MM.1S (cell line): ENCODE data around the gene MNT.

ENCODE experiments used
- DNase-seq: peaks from one replicate; pipeline ENCODE4 v3.0.0-alpha.2; 2015
- H2AFZ ChIP-seq: fragments of 300-600 bp; sonication (generic); 2 replicates; pipeline ENCODE4 v1.6.0; 2016; ENCODE audit warnings: antibody characterized with exemption, low read length
- H3F3A ChIP-seq: fragments of 300-600 bp; sonication (generic); 2 replicates; pipeline ENCODE4 v1.6.1; 2016; ENCODE audit warnings: mild to moderate bottlenecking, antibody characterized with exemption, low read length, moderate library complexity, mixed read lengths; ENCODE audit not compliant: insufficient read depth
- H3K27ac ChIP-seq: fragments of 300-600 bp; sonication (generic); 2 replicates; pipeline ENCODE4 v1.5.1; 2016; ENCODE audit warnings: mild to moderate bottlenecking, low read length
- H3K27me3 ChIP-seq: fragments of 300-600 bp; sonication (generic); replicated peaks from 2 replicates; pipeline ENCODE4 v1.6.0; 2016; ENCODE audit warnings: low read length; ENCODE audit not compliant: insufficient read depth
- H3K36me3 ChIP-seq: fragments of 300-600 bp; sonication (generic); replicated peaks from 2 replicates; pipeline ENCODE4 v1.6.1; 2016; ENCODE audit warnings: mild to moderate bottlenecking, low read length, mixed read lengths; ENCODE audit not compliant: insufficient read depth
- H3K4me1 ChIP-seq: fragments of 300-600 bp; sonication (generic); 2 replicates; pipeline ENCODE4 v1.6.1; 2016; ENCODE audit warnings: low read length, mixed read lengths
- H3K4me2 ChIP-seq: fragments of 300-600 bp; sonication (generic); 2 replicates; pipeline ENCODE4 v1.6.0; 2016; ENCODE audit warnings: low read depth, low read length
- H3K4me3 ChIP-seq: fragments of 300-600 bp; sonication (generic); 2 replicates; pipeline ENCODE4 v1.5.1; 2016; ENCODE audit warnings: low read length, mixed read lengths
- H3K79me2 ChIP-seq: fragments of 300-600 bp; sonication (generic); 2 replicates; pipeline ENCODE4 v1.6.1; 2016; ENCODE audit warnings: mixed run types, low read length, mixed read lengths
- H3K9ac ChIP-seq: fragments of 300-600 bp; sonication (generic); 2 replicates; pipeline ENCODE4 v1.6.1; 2016; ENCODE audit warnings: low read length, mixed read lengths
- H3K9me2 ChIP-seq: fragments of 300-600 bp; sonication (generic); replicated peaks from 2 replicates; pipeline ENCODE4 v1.6.1; 2016; ENCODE audit warnings: mild to moderate bottlenecking, low read length, mixed read lengths; ENCODE audit not compliant: insufficient read depth
- H3K9me3 ChIP-seq: fragments of 300-600 bp; sonication (generic); replicated peaks from 2 replicates; pipeline ENCODE4 v1.6.1; 2016; ENCODE audit warnings: mild to moderate bottlenecking, low read length, mixed read lengths; ENCODE audit not compliant: insufficient read depth
- H4K20me1 ChIP-seq: fragments of 300-600 bp; sonication (generic); 2 replicates; pipeline ENCODE4 v1.6.1; 2016; ENCODE audit warnings: mild to moderate bottlenecking, low read length, moderate library complexity, mixed read lengths; ENCODE audit not compliant: insufficient read depth
- CTCF ChIP-seq: fragments of 300-600 bp; sonication (generic); IDR thresholded peaks from 2 replicates; pipeline ENCODE4 v1.5.1; 2016; ENCODE audit warnings: antibody characterized with exemption, low read length, mixed read lengths
- EZH2 ChIP-seq: fragments of 300-600 bp; sonication (generic); optimal IDR thresholded peaks from 2 replicates; pipeline ENCODE3; 2017; ENCODE audit warnings: low read depth, mild to moderate bottlenecking, antibody characterized with exemption, low read length, mixed read lengths
- EZH2phosphoT487 ChIP-seq: fragments of 300-600 bp; sonication (generic); IDR thresholded peaks from 2 replicates; pipeline ENCODE4 v1.6.1; 2018; ENCODE audit warnings: antibody characterized with exemption, low read length

Gene MNT

GRCh38 chr17:2395258-2396181, 5.3 kb downstream of the MNT start:
- TF ChIP-seq EZH2: no peak
- TF ChIP-seq EZH2phosphoT487: no peak
- no peak for TF ChIP-seq CTCF
- Histone ChIP-seq H3K4me2 (peak overlapping the region; percentile 60; the same call in 1 of the 2 replicates), H3K4me1 (peaks cover 9% of the 10 kb centered on the region), H2AFZ (no peak overlapping the region), H3F3A (peaks cover 25% of the 10 kb centered on the region), H3K4me3 (no peak overlapping the region), H3K9me3 (no peaks in the 10 kb centered on the region), H3K79me2 (peaks cover 68% of the 10 kb centered on the region), H3K36me3 (no peaks in the 10 kb centered on the region), H4K20me1 (no peaks in the 10 kb centered on the region), H3K9ac (no peak overlapping the region), H3K27me3 (no peaks in the 10 kb centered on the region), H3K27ac (no peak overlapping the region), H3K9me2 (no peaks in the 10 kb centered on the region)
- DNase-seq: no peak

- Histone ChIP-seq H3K9ac (no peak overlapping the region), H3K27me3 (no peaks in the 10 kb centered on the region), H3K36me3 (no peaks in the 10 kb centered on the region), H3K4me3 (no peak overlapping the region), H3K27ac (no peak overlapping the region), H3K4me2 (no peak overlapping the region), H4K20me1 (no peaks in the 10 kb centered on the region), H2AFZ (no peak overlapping the region), H3K9me2 (no peaks in the 10 kb centered on the region), H3F3A (peaks cover 20% of the 10 kb centered on the region), H3K9me3 (no peaks in the 10 kb centered on the region), H3K4me1 (peaks cover 9% of the 10 kb centered on the region), H3K79me2 (peaks cover 70% of the 10 kb centered on the region)
- DNase-seq: no peak
- TF ChIP-seq CTCF (no peak), EZH2 (no peak), EZH2phosphoT487 (no peak)
These were observed 6.1 kb downstream of the MNT start for GRCh38 chr17:2394775-2395201.

- Histone ChIP-seq H3K9me3 (no peaks in the 10 kb centered on the region), H3K36me3 (no peaks in the 10 kb centered on the region), H3K4me3 (peak overlapping the region; percentile 28; the same call in 1 of the 2 replicates), H4K20me1 (no peaks in the 10 kb centered on the region), H3K27ac (no peak overlapping the region), H3K79me2 (peaks cover 73% of the 10 kb centered on the region), H3K27me3 (no peaks in the 10 kb centered on the region), H3F3A (peaks cover 18% of the 10 kb centered on the region), H3K9ac (peak overlapping the region; percentile 37; the same call in 1 of the 2 replicates), H2AFZ (no peak overlapping the region), H3K9me2 (no peaks in the 10 kb centered on the region), H3K4me2 (peak overlapping the region; percentile 56; the same call in 1 of the 2 replicates), H3K4me1 (peaks cover 9% of the 10 kb centered on the region)
- no peak for TF ChIP-seq EZH2phosphoT487
- no peak for TF ChIP-seq CTCF
- TF ChIP-seq EZH2: no peak
- no peak for DNase-seq
These were observed 6.7 kb downstream of the MNT start for GRCh38 chr17:2393954-2394749.
